CD14-positive monocyte (primary cell): Measurements from ENCODE around the gene IPPK. TPM values are rescaled to one million over a fixed set of nuclear protein-coding genes. Genes with fewer than 3 reads are reported as not detected.

Source experiments
- DNase-seq, 3 donors: peaks; one replicate each; pipeline ENCODE4 v3.0.0-alpha.2; 2011 to 2022
- H2AFZ ChIP-seq: 2 replicates; pipeline ENCODE4 v1.6.0; 2012; ENCODE audit warnings: mild to moderate bottlenecking, low read depth, low read length, inconsistent platforms; ENCODE audit not compliant: insufficient read depth, poor library complexity, severe bottlenecking
- H3K27ac ChIP-seq, 2 donors: 1 replicate in 1 of 2; 2 replicates in 1 of 2; pipeline ENCODE4 v1.5.1; 2012 to 2013; ENCODE audit warnings: low read length in 2 of 2, control low read depth in 1 of 2, inconsistent platforms in 1 of 2, low read depth in 1 of 2, mild to moderate bottlenecking in 1 of 2
- H3K27me3 ChIP-seq, 2 donors: one replicate each; pipeline versions ENCODE4 v1.6.0 to v1.6.1; 2011 to 2013; ENCODE audit warnings: low read length in 2 of 2; ENCODE audit not compliant: control insufficient read depth in 2 of 2, insufficient read depth in 2 of 2
- H3K36me3 ChIP-seq, 2 donors: replicated peaks in 1 of 2; 1 replicate in 1 of 2; 2 replicates in 1 of 2; pipeline versions ENCODE4 v1.5.1 to v1.6.1; 2012 to 2013; ENCODE audit warnings: low read length in 2 of 2, control low read depth in 1 of 2, inconsistent platforms in 1 of 2, mild to moderate bottlenecking in 1 of 2; ENCODE audit not compliant: insufficient read depth in 2 of 2, control insufficient read depth in 1 of 2
- H3K4me1 ChIP-seq, 2 donors: 1 replicate in 1 of 2; 2 replicates in 1 of 2; pipeline versions ENCODE4 v1.5.1 to v1.6.1; 2012 to 2013; ENCODE audit warnings: low read length in 2 of 2, control low read depth in 1 of 2, inconsistent platforms in 1 of 2, mild to moderate bottlenecking in 1 of 2, moderate library complexity in 1 of 2; ENCODE audit not compliant: insufficient read depth in 2 of 2, control insufficient read depth in 1 of 2
- H3K4me2 ChIP-seq: replicated peaks from 2 replicates; pipeline ENCODE3; 2012; ENCODE audit warnings: low read length, moderate library complexity, mild to moderate bottlenecking; ENCODE audit not compliant: poor library complexity, severe bottlenecking; ENCODE audit errors: extremely low read depth
- H3K4me3 ChIP-seq, 3 experiments: fragments of 200-600 bp in 1 of 3; sonication (generic) in 1 of 3; replicated peaks in 1 of 3; 1 replicate in 2 of 3; 2 replicates in 1 of 3; pipeline ENCODE4 v1.5.1; 2011 to 2013; ENCODE audit warnings: low read length in 3 of 3, mild to moderate bottlenecking in 3 of 3, control low read depth in 2 of 3, low read depth in 2 of 3, inconsistent platforms in 1 of 3, moderate library complexity in 1 of 3
- H3K79me2 ChIP-seq: 2 replicates; pipeline ENCODE4 v1.6.0; 2012; ENCODE audit warnings: mild to moderate bottlenecking, control low read depth, inconsistent platforms, low read length, moderate library complexity; ENCODE audit not compliant: insufficient read depth
- H3K9ac ChIP-seq: 2 replicates; pipeline ENCODE4 v1.6.0; 2017; ENCODE audit warnings: low read length, mild to moderate bottlenecking; ENCODE audit not compliant: insufficient read depth, poor library complexity, severe bottlenecking
- H3K9me3 ChIP-seq, 2 donors: replicated peaks in 1 of 2; 1 replicate in 1 of 2; 2 replicates in 1 of 2; pipeline versions ENCODE4 v1.5.1 to v1.6.1; 2012 to 2013; ENCODE audit warnings: low read length in 2 of 2, control low read depth in 1 of 2; ENCODE audit not compliant: control insufficient read depth in 1 of 2, insufficient read depth in 1 of 2
- H4K20me1 ChIP-seq: 2 replicates; pipeline ENCODE4 v1.6.0; 2012; ENCODE audit warnings: mild to moderate bottlenecking, low read length, control low read depth, moderate library complexity; ENCODE audit not compliant: insufficient read depth
- H3K27ac Mint-ChIP-seq, 7 donors: one replicate each; pipeline ENCODE4 v1.8.0; 2020; ENCODE audit warnings: mild to moderate bottlenecking in 7 of 7, mixed read lengths in 7 of 7, moderate library complexity in 6 of 7, inconsistent platforms in 2 of 7
- H3K27me3 Mint-ChIP-seq, 3 donors: one replicate each; pipeline ENCODE4 v1.8.0; 2021 to 2022; ENCODE audit warnings: low read depth in 3 of 3, mild to moderate bottlenecking in 3 of 3, mixed read lengths in 3 of 3, moderate library complexity in 3 of 3, inconsistent platforms in 1 of 3
- H3K36me3 Mint-ChIP-seq, 2 donors: one replicate each; pipeline ENCODE4 v1.8.0; 2020; ENCODE audit warnings: mixed read lengths in 2 of 2, inconsistent platforms in 1 of 2, mild to moderate bottlenecking in 1 of 2
- H3K4me1 Mint-ChIP-seq: one replicate; pipeline ENCODE4 v1.8.0; 2020; ENCODE audit warnings: mild to moderate bottlenecking, mixed read lengths
- H3K4me3 Mint-ChIP-seq, 2 donors: one replicate each; pipeline ENCODE4 v1.8.0; 2020; ENCODE audit warnings: mild to moderate bottlenecking in 2 of 2, mixed read lengths in 2 of 2, moderate library complexity in 1 of 2
- H3K9me3 Mint-ChIP-seq, 7 donors: one replicate each; pipeline ENCODE4 v1.8.0; 2020 to 2022; ENCODE audit warnings: mixed read lengths in 7 of 7, mild to moderate bottlenecking in 6 of 7, moderate library complexity in 6 of 7, inconsistent platforms in 2 of 7
- WGBS: methylation state at CpG from one replicate; pipeline ENCODE4 v1.1.5; 2013; ENCODE audit warnings: missing lambda C conversion rate; ENCODE audit not compliant: insufficient coverage; 5-methylcytosine and 5-hydroxymethylcytosine counted together
- intact Hi-C, 2 donors: fragments of 100-400 bp; cut with micrococcal nuclease; formaldehyde crosslinking; loops; one replicate each; pipeline versions ENCODE4 v1.15.0 to v1.15.1; 2023
- polyA plus RNA-seq, 3 donors: library from polyadenylated mRNA; depleted of rRNA in 1 of 3; unstranded in 2 of 3; stranded (reverse) in 1 of 3; fragments of 300-500 nt in 2 of 3; fragments of >200 nt in 1 of 3; fragmentation: Illumina TruSeq in 2 of 3; gene quantifications; 1 replicate in 2 of 3; 2 replicates in 1 of 3; pipeline ENCODE4 v1.2.3, GENCODE V29; 2012 to 2021
- TF ChIP-seq, protein P1 (sequence below): fragments of 200-600 bp; IDR thresholded peaks from one replicate; pipeline ENCODE4 v1.8.0; 2022; ENCODE audit warnings: antibody characterized with exemption, mild to moderate bottlenecking

Gene IPPK
- polyA plus RNA-seq, 3 donors = 1.9 to 11.6 (median 3.2) TPM

GRCh38 chr9:92650839-92651621 lies 18.9 kb downstream of the IPPK start:
- H3K4me1 Mint-ChIP-seq = no peaks in the 10 kb centered on the region

GRCh38 chr9:92650296-92650695 lies 19.6 kb downstream of the IPPK start:
- TF ChIP-seq, protein P1, sequence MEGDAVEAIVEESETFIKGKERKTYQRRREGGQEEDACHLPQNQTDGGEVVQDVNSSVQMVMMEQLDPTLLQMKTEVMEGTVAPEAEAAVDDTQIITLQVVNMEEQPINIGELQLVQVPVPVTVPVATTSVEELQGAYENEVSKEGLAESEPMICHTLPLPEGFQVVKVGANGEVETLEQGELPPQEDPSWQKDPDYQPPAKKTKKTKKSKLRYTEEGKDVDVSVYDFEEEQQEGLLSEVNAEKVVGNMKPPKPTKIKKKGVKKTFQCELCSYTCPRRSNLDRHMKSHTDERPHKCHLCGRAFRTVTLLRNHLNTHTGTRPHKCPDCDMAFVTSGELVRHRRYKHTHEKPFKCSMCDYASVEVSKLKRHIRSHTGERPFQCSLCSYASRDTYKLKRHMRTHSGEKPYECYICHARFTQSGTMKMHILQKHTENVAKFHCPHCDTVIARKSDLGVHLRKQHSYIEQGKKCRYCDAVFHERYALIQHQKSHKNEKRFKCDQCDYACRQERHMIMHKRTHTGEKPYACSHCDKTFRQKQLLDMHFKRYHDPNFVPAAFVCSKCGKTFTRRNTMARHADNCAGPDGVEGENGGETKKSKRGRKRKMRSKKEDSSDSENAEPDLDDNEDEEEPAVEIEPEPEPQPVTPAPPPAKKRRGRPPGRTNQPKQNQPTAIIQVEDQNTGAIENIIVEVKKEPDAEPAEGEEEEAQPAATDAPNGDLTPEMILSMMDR = no peak
- Histone ChIP-seq H3K79me2 (no peaks in the 10 kb centered on the region), H3K36me3 (peaks cover 79 to 100% of the 10 kb centered on the region in 2 donors), H3K27ac (no peak overlapping the region), H3K9me3 (no peaks in the 10 kb centered on the region), H3K4me3 (no peak overlapping the region), H3K4me2 (no peak overlapping the region), H3K27me3 (no peaks in the 10 kb centered on the region), H2AFZ (no peak overlapping the region), H3K4me1 (no peaks in the 10 kb centered on the region), H3K9ac (no peak overlapping the region), H4K20me1 (no peaks in the 10 kb centered on the region)
- Mint-ChIP-seq H3K9me3 (peaks cover 0 to 6% (median 0%) of the 10 kb centered on the region in 7 donors), H3K27ac (no peak overlapping the region), H3K4me1 (no peaks in the 10 kb centered on the region), H3K27me3 (peaks cover 0 to 2% (median 2%) of the 10 kb centered on the region in 3 donors), H3K4me3 (no peak overlapping the region), H3K36me3 (peaks cover 73 to 91% of the 10 kb centered on the region in 2 donors)
- 100% methylated on average over 4 of the region's 6 CpGs for WGBS
- no peak for DNase-seq
- intact Hi-C loops = no loop called here

More at GRCh38 chr9:92650839-92651621, 18.9 kb downstream of the IPPK start:
- H3K27ac Mint-ChIP-seq = peak overlapping the region in 1 of 7 donors; percentile 49
- Histone ChIP-seq H4K20me1 (no peaks in the 10 kb centered on the region), H3K4me3 (no peak overlapping the region), H3K4me1 (no peaks in the 10 kb centered on the region), H3K79me2 (no peaks in the 10 kb centered on the region), H3K9me3 (no peaks in the 10 kb centered on the region), H3K27me3 (no peaks in the 10 kb centered on the region), H3K36me3 (peaks cover 79 to 100% of the 10 kb centered on the region in 2 donors), H3K9ac (no peak overlapping the region), H3K27ac (no peak overlapping the region), H2AFZ (no peak overlapping the region), H3K4me2 (no peak overlapping the region)
- DNase-seq = no peak
- 92% methylated on average over 8 of the region's 10 CpGs for WGBS
- peaks cover 0 to 6% (median 0%) of the 10 kb centered on the region in 7 donors for H3K9me3 Mint-ChIP-seq
- TF ChIP-seq, protein P1 = no peak
- H3K36me3 Mint-ChIP-seq = peaks cover 72 to 91% of the 10 kb centered on the region in 2 donors
- intact Hi-C loops = no loop called here
- H3K4me3 Mint-ChIP-seq = no peak overlapping the region
- peaks cover 0 to 2% (median 2%) of the 10 kb centered on the region in 3 donors for H3K27me3 Mint-ChIP-seq
